ENCODE data around the gene FAM120A.

Gene FAM120A

DNA sequence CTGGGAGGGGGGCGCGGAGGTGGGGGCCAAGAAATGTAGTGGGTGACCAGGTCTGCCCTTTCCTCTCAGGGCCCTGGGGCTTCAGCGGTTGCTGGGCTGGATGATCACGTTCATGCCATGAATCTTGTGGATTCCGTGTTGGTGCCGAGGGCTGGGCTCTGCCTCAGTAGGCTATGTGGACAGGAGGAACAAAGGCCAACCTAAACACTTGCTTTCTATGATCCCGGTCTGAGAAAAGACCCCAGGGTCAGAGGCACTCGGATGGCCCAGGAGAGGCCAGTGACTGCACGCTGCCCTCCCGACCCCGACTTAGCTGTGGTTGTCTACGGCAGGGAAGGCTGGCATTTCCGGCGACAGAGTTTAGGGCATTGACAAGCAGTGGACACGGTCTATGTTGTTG is 151.5 kb downstream of the FAM120A start:
- Histone ChIP-seq H3K9ac (ENCODE audit: low read depth, low read length, poor library complexity) (no peak overlapping the region), H3K9me3 (replicated peaks in 1 of 2; ENCODE audit: control insufficient read depth in 2 of 2, insufficient read depth in 1 of 2, low read depth in 1 of 2, low read length in 2 of 2) (peaks cover 0 to 2% of the 10 kb centered on the region in 2 donors), H2BK5ac (ENCODE audit: low read length) (peak overlapping the region; percentile 66), H3K27ac (replicated peaks; ENCODE audit: low read length) (no peak overlapping the region), H4K91ac (ENCODE audit: low read depth, low read length, poor library complexity) (no peak overlapping the region), H3K23ac (ENCODE audit: low read depth, low read length, poor library complexity) (peak overlapping the region; percentile 65), H2BK120ac (ENCODE audit: low read depth, low read length) (no peak overlapping the region), H3K18ac (ENCODE audit: low read length) (no peak overlapping the region), H2BK15ac (ENCODE audit: low read length) (no peak overlapping the region), H3K4me1 (ENCODE audit: control insufficient read depth in 2 of 2, insufficient read depth in 1 of 2, low read depth in 1 of 2, low read length in 2 of 2) (peaks cover 7 to 16% of the 10 kb centered on the region in 2 donors), H2BK12ac (ENCODE audit: low read length) (no peak overlapping the region), H2AK5ac (ENCODE audit: low read depth, low read length) (no peak overlapping the region), H3K36me3 (replicated peaks in 1 of 2; ENCODE audit: control insufficient read depth in 2 of 2, insufficient read depth in 2 of 2, low read length in 2 of 2) (peaks cover 0 to 5% of the 10 kb centered on the region in 2 donors), H3K4me2 (ENCODE audit: insufficient read depth, low read length, poor library complexity, severe bottlenecking) (no peak overlapping the region), H4K8ac (ENCODE audit: low read depth, low read length) (no peak overlapping the region), H3K79me1 (ENCODE audit: low read depth, low read length) (peaks cover 20% of the 10 kb centered on the region), H3K4ac (ENCODE audit: low read length) (no peak overlapping the region), H2AFZ (ENCODE audit: low read length) (no peak overlapping the region), H3K4me3 (ENCODE audit: low read length in 2 of 2) (no peak overlapping the region), H3K14ac (ENCODE audit: low read length) (peak overlapping the region; percentile 3), H3K27me3 (ENCODE audit: control insufficient read depth in 3 of 3, insufficient read depth in 3 of 3, low read depth in 1 of 3, low read length in 3 of 3) (no peaks in the 10 kb centered on the region)
- WGBS, 2 donors (ENCODE audit: extremely low coverage in 2 of 2, insufficient read length in 2 of 2, insufficient replicate concordance in 1 of 2): no CpG with 5 or more reads among the region's 15 CpGs
- no peak for DNase-seq (ENCODE audit: low spot score)

- H3K14ac ChIP-seq (ENCODE audit: low read length): peak overlapping the region; percentile 82
- no peak overlapping the region for H2AFZ ChIP-seq (ENCODE audit: low read length)
- H2AK5ac ChIP-seq (ENCODE audit: low read depth, low read length): peak overlapping the region; percentile 10
- H3K79me1 ChIP-seq (ENCODE audit: low read depth, low read length): peaks cover 18% of the 10 kb centered on the region
- H2BK15ac ChIP-seq (ENCODE audit: low read length): no peak overlapping the region
- H3K36me3 ChIP-seq (replicated peaks in 1 of 2; ENCODE audit: control insufficient read depth in 2 of 2, insufficient read depth in 2 of 2, low read length in 2 of 2): peaks cover 0 to 5% of the 10 kb centered on the region in 2 donors
- no peak overlapping the region for H3K9ac ChIP-seq (ENCODE audit: low read depth, low read length, poor library complexity)
- no peak overlapping the region for H4K91ac ChIP-seq (ENCODE audit: low read depth, low read length, poor library complexity)
- no peak overlapping the region for H3K4me3 ChIP-seq (ENCODE audit: low read length in 2 of 2)
- no peak overlapping the region for H2BK12ac ChIP-seq (ENCODE audit: low read length)
- peaks cover under 1 to 2% of the 10 kb centered on the region in 2 donors for H3K9me3 ChIP-seq (replicated peaks in 1 of 2; ENCODE audit: control insufficient read depth in 2 of 2, insufficient read depth in 1 of 2, low read depth in 1 of 2, low read length in 2 of 2)
- no peak for DNase-seq (ENCODE audit: low spot score)
- H3K4me2 ChIP-seq (ENCODE audit: insufficient read depth, low read length, poor library complexity, severe bottlenecking): no peak overlapping the region
- H3K27me3 ChIP-seq (ENCODE audit: control insufficient read depth in 3 of 3, insufficient read depth in 3 of 3, low read depth in 1 of 3, low read length in 3 of 3): no peaks in the 10 kb centered on the region
- H3K4me1 ChIP-seq (ENCODE audit: control insufficient read depth in 2 of 2, insufficient read depth in 1 of 2, low read depth in 1 of 2, low read length in 2 of 2): peaks cover 4 to 12% of the 10 kb centered on the region in 2 donors
- no peak overlapping the region for H3K27ac ChIP-seq (replicated peaks; ENCODE audit: low read length)
- no peak overlapping the region for H3K4ac ChIP-seq (ENCODE audit: low read length)
- no peak overlapping the region for H3K18ac ChIP-seq (ENCODE audit: low read length)
- peak overlapping the region; percentile 66 for H2BK5ac ChIP-seq (ENCODE audit: low read length)
- WGBS, 2 donors (ENCODE audit: extremely low coverage in 2 of 2, insufficient read length in 2 of 2, insufficient replicate concordance in 1 of 2): no CpG with 5 or more reads among the region's 4 CpGs
- H3K23ac ChIP-seq (ENCODE audit: low read depth, low read length, poor library complexity): no peak overlapping the region
- no peak overlapping the region for H4K8ac ChIP-seq (ENCODE audit: low read depth, low read length)
- no peak overlapping the region for H2BK120ac ChIP-seq (ENCODE audit: low read depth, low read length)
Measured at GRCh38 chr9:93603906-93604326, 152.4 kb downstream of the FAM120A start.

DNA sequence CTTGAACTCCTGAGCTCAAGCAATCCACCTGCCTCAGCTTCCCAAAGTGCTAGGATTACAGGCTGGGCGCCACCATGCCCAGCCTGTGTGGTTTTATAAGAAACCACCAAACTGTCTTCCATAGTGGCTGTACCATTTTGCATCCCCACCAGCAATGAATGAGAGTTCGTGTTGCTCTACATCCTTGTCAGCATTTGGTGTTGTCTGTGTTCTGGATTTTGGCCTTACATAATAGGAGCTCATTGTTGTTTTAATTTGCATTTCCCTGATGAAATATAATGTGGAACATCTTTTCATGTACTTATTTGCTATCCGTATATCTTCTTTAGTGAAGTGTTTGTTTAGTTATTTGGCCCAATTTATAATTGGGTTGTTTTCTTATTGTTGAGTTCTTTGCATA is 154.7 kb downstream of the FAM120A start:
- Histone ChIP-seq H3K14ac (ENCODE audit: low read length) (no peak overlapping the region), H2BK15ac (ENCODE audit: low read length) (no peak overlapping the region), H2AK5ac (ENCODE audit: low read depth, low read length) (no peak overlapping the region), H3K9me3 (replicated peaks in 1 of 2; ENCODE audit: control insufficient read depth in 2 of 2, insufficient read depth in 1 of 2, low read depth in 1 of 2, low read length in 2 of 2) (peaks cover 3 to 19% of the 10 kb centered on the region in 2 donors), H2BK12ac (ENCODE audit: low read length) (no peak overlapping the region), H3K4me2 (ENCODE audit: insufficient read depth, low read length, poor library complexity, severe bottlenecking) (no peak overlapping the region), H3K27ac (replicated peaks; ENCODE audit: low read length) (no peak overlapping the region), H3K4me3 (ENCODE audit: low read length in 2 of 2) (no peak overlapping the region), H2AFZ (ENCODE audit: low read length) (no peak overlapping the region), H4K91ac (ENCODE audit: low read depth, low read length, poor library complexity) (no peak overlapping the region), H3K27me3 (ENCODE audit: control insufficient read depth in 3 of 3, insufficient read depth in 3 of 3, low read depth in 1 of 3, low read length in 3 of 3) (no peaks in the 10 kb centered on the region), H3K23ac (ENCODE audit: low read depth, low read length, poor library complexity) (no peak overlapping the region), H4K8ac (ENCODE audit: low read depth, low read length) (no peak overlapping the region), H2BK120ac (ENCODE audit: low read depth, low read length) (no peak overlapping the region), H2BK5ac (ENCODE audit: low read length) (no peak overlapping the region), H3K36me3 (replicated peaks in 1 of 2; ENCODE audit: control insufficient read depth in 2 of 2, insufficient read depth in 2 of 2, low read length in 2 of 2) (no peaks in the 10 kb centered on the region), H3K9ac (ENCODE audit: low read depth, low read length, poor library complexity) (no peak overlapping the region), H3K4me1 (ENCODE audit: control insufficient read depth in 2 of 2, insufficient read depth in 1 of 2, low read depth in 1 of 2, low read length in 2 of 2) (no peaks in the 10 kb centered on the region), H3K79me1 (ENCODE audit: low read depth, low read length) (peaks cover 10% of the 10 kb centered on the region), H3K18ac (ENCODE audit: low read length) (no peak overlapping the region), H3K4ac (ENCODE audit: low read length) (no peak overlapping the region)
- no CpG with 5 or more reads among the region's 3 CpGs for WGBS, 2 donors (ENCODE audit: extremely low coverage in 2 of 2, insufficient read length in 2 of 2, insufficient replicate concordance in 1 of 2)
- no peak for DNase-seq (ENCODE audit: low spot score)

DNA sequence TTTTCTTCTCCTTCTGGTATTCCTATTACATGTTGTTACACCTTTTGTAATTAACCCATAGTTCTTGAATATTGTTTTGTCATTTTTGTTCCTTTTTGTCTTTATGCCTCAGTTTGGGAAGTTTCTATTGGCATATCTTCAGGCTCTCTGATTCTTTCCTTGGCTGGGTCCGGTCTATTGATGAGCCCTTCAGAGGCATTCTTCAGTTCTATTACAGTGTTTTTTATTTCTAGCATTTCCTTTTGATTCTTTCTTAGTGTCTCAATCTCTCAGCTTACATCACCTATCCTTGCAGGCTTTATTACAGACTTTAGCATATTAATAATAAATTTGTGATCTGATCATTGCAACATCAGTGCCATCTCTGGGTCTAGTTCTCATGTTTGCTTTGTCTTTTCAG is 158.7 kb downstream of the FAM120A start:
- H4K8ac ChIP-seq (ENCODE audit: low read depth, low read length): no peak overlapping the region
- no peak overlapping the region for H3K23ac ChIP-seq (ENCODE audit: low read depth, low read length, poor library complexity)
- H2BK15ac ChIP-seq (ENCODE audit: low read length): no peak overlapping the region
- H3K4me2 ChIP-seq (ENCODE audit: insufficient read depth, low read length, poor library complexity, severe bottlenecking): no peak overlapping the region
- no peak overlapping the region for H2BK5ac ChIP-seq (ENCODE audit: low read length)
- no peak for DNase-seq (ENCODE audit: low spot score)
- H3K9me3 ChIP-seq (replicated peaks in 1 of 2; ENCODE audit: control insufficient read depth in 2 of 2, insufficient read depth in 1 of 2, low read depth in 1 of 2, low read length in 2 of 2): peaks cover 3 to 19% of the 10 kb centered on the region in 2 donors
- H3K18ac ChIP-seq (ENCODE audit: low read length): no peak overlapping the region
- no peak overlapping the region for H3K27ac ChIP-seq (replicated peaks; ENCODE audit: low read length)
- no peak overlapping the region for H3K4ac ChIP-seq (ENCODE audit: low read length)
- no peak overlapping the region for H2AK5ac ChIP-seq (ENCODE audit: low read depth, low read length)
- WGBS, 2 donors (ENCODE audit: extremely low coverage in 2 of 2, insufficient read length in 2 of 2, insufficient replicate concordance in 1 of 2): no CpG with 5 or more reads among the region's 1 CpG
- no peak overlapping the region for H2AFZ ChIP-seq (ENCODE audit: low read length)
- no peak overlapping the region for H3K14ac ChIP-seq (ENCODE audit: low read length)
- no peaks in the 10 kb centered on the region for H3K36me3 ChIP-seq (replicated peaks in 1 of 2; ENCODE audit: control insufficient read depth in 2 of 2, insufficient read depth in 2 of 2, low read length in 2 of 2)
- no peak overlapping the region for H2BK12ac ChIP-seq (ENCODE audit: low read length)
- H3K9ac ChIP-seq (ENCODE audit: low read depth, low read length, poor library complexity): no peak overlapping the region
- no peaks in the 10 kb centered on the region for H3K27me3 ChIP-seq (ENCODE audit: control insufficient read depth in 3 of 3, insufficient read depth in 3 of 3, low read depth in 1 of 3, low read length in 3 of 3)
- H2BK120ac ChIP-seq (ENCODE audit: low read depth, low read length): no peak overlapping the region
- peaks cover 5% of the 10 kb centered on the region for H3K79me1 ChIP-seq (ENCODE audit: low read depth, low read length)
- no peak overlapping the region for H3K4me3 ChIP-seq (ENCODE audit: low read length in 2 of 2)
- H4K91ac ChIP-seq (ENCODE audit: low read depth, low read length, poor library complexity): no peak overlapping the region
- H3K4me1 ChIP-seq (ENCODE audit: control insufficient read depth in 2 of 2, insufficient read depth in 1 of 2, low read depth in 1 of 2, low read length in 2 of 2): no peaks in the 10 kb centered on the region

Measured in neuronal stem cell (in vitro differentiated cells).